H1 (cell line): ENCODE results near the gene EGLN3. TPM values are rescaled to one million over a fixed set of nuclear protein-coding genes. Genes with fewer than 3 reads are reported as not detected.

Experiments used
- CTCF ChIA-PET: fragments of 300-600 bp; sonication (Branson Sonifier 250); formaldehyde crosslinking; loops from one replicate; lab custom pipeline; 2021; ENCODE audit not compliant: partially characterized antibody; lab: Charles Lee
- POLR2A ChIA-PET: fragments of 300-600 bp; sonication (Branson Sonifier 250); formaldehyde crosslinking; loops from one replicate; lab custom pipeline; 2021; ENCODE audit warnings: inconsistent platforms; ENCODE audit not compliant: partially characterized antibody; lab: Charles Lee
- DNase-seq, 2 experiments: peaks; one replicate each; pipeline versions ENCODE4 v3.0.0 to v3.0.0-alpha.2; 2010 to 2022; ENCODE audit warnings: low spot score in 2 of 2, low read depth in 1 of 2, mixed read lengths in 1 of 2
- FAIRE-seq: peaks from 2 replicates; lab custom pipeline; 2011; peaks lifted over from hg19 to GRCh38; lab: Jason Lieb, UNC
- H2AFZ ChIP-seq: 2 replicates; pipeline ENCODE4 v1.8.1; 2012; ENCODE audit warnings: low read length, inconsistent platforms
- H2AK5ac ChIP-seq: 2 replicates; pipeline ENCODE4 v1.6.1; 2013; ENCODE audit warnings: low read depth, low read length
- H2BK120ac ChIP-seq: replicated peaks from 2 replicates; pipeline ENCODE3; 2013; ENCODE audit warnings: low read depth, low read length, inconsistent platforms
- H2BK12ac ChIP-seq: 2 replicates; pipeline ENCODE4 v1.6.1; 2013; ENCODE audit warnings: low read depth, low read length
- H2BK15ac ChIP-seq: 2 replicates; pipeline ENCODE4 v1.6.1; 2013; ENCODE audit warnings: low read length
- H2BK20ac ChIP-seq: 2 replicates; pipeline ENCODE4 v1.6.1; 2013; ENCODE audit warnings: low read length
- H2BK5ac ChIP-seq: 2 replicates; pipeline ENCODE4 v1.6.1; 2013; ENCODE audit warnings: low read depth, low read length
- H3K14ac ChIP-seq: 2 replicates; pipeline ENCODE4 v1.6.1; 2013; ENCODE audit warnings: inconsistent platforms; ENCODE audit not compliant: insufficient read length
- H3K18ac ChIP-seq: 2 replicates; pipeline ENCODE4 v1.6.1; 2013; ENCODE audit warnings: low read length; ENCODE audit errors: extremely low read depth
- H3K23ac ChIP-seq: 2 replicates; pipeline ENCODE4 v1.6.1; 2013; ENCODE audit warnings: inconsistent platforms; ENCODE audit not compliant: insufficient read length
- H3K23me2 ChIP-seq: 2 replicates; pipeline ENCODE4 v1.6.1; 2013; ENCODE audit warnings: low read depth, low read length
- H3K27ac ChIP-seq: 2 replicates; pipeline ENCODE4 v1.6.1; 2011; ENCODE audit warnings: low read depth, low read length, inconsistent platforms
- H3K27me3 ChIP-seq, 4 experiments: replicated peaks in 1 of 4; 1 replicate in 1 of 4; 2 replicates in 3 of 4; pipeline versions ENCODE4 v1.6.1 to v1.8.1; 2011 to 2013; ENCODE audit warnings: low read length in 3 of 4, mild to moderate bottlenecking in 3 of 4, inconsistent platforms in 2 of 4, mixed read lengths in 2 of 4, moderate library complexity in 1 of 4; ENCODE audit not compliant: control insufficient read depth in 3 of 4, insufficient read depth in 3 of 4; ENCODE audit errors: extremely low read depth in 1 of 4
- H3K36me3 ChIP-seq, 4 experiments: 2 replicates each; pipeline versions ENCODE4 v1.6.1 to v1.8.1; 2011 to 2013; ENCODE audit warnings: mild to moderate bottlenecking in 4 of 4, low read length in 3 of 4, moderate library complexity in 2 of 4, control low read depth in 1 of 4, inconsistent platforms in 1 of 4; ENCODE audit not compliant: insufficient read depth in 4 of 4, control insufficient read depth in 2 of 4
- H3K4ac ChIP-seq: replicated peaks from 2 replicates; pipeline ENCODE3; 2013; ENCODE audit warnings: low read length, low read depth, mixed read lengths, inconsistent platforms; ENCODE audit not compliant: insufficient read length
- H3K4me1 ChIP-seq, 4 experiments: replicated peaks in 1 of 4; 1 replicate in 1 of 4; 2 replicates in 3 of 4; pipeline versions ENCODE4 v1.6.1 to v1.8.1; 2011 to 2013; ENCODE audit warnings: low read length in 3 of 4, inconsistent platforms in 2 of 4, mixed read lengths in 1 of 4; ENCODE audit not compliant: insufficient read depth in 4 of 4, control insufficient read depth in 3 of 4
- H3K4me2 ChIP-seq, 2 experiments: 2 replicates each; pipeline versions ENCODE4 v1.6.1 to v1.8.1; 2011 to 2013; ENCODE audit warnings: low read depth in 2 of 2, low read length in 2 of 2, control low read depth in 1 of 2, inconsistent platforms in 1 of 2, mild to moderate bottlenecking in 1 of 2; ENCODE audit not compliant: insufficient read depth in 1 of 2
- H3K4me3 ChIP-seq, 4 experiments: fragments of 200-600, 300-600 bp in 1 of 4; sonication (generic), shearing (Covaris generic), sonication (Bioruptor Twin) in 1 of 4; 2 replicates each; pipeline versions ENCODE4 v1.5.1 to v1.8.1; 2011 to 2016; ENCODE audit warnings: low read length in 4 of 4, low read depth in 3 of 4, control low read depth in 2 of 4, inconsistent platforms in 2 of 4, mild to moderate bottlenecking in 2 of 4, mixed read lengths in 1 of 4, moderate library complexity in 1 of 4; ENCODE audit not compliant: insufficient read depth in 2 of 4; ENCODE audit errors: extremely low read depth in 1 of 4
- H3K56ac ChIP-seq: replicated peaks from 2 replicates; pipeline ENCODE3; 2013; ENCODE audit warnings: low read depth, mild to moderate bottlenecking, mixed read lengths, low read length, inconsistent platforms; ENCODE audit not compliant: insufficient read length
- H3K79me1 ChIP-seq: 2 replicates; pipeline ENCODE4 v1.6.1; 2013; ENCODE audit warnings: low read depth, low read length, control low read depth
- H3K79me2 ChIP-seq, 2 experiments: 2 replicates each; pipeline versions ENCODE4 v1.6.1 to v1.8.1; 2012 to 2013; ENCODE audit warnings: low read length in 2 of 2, mild to moderate bottlenecking in 2 of 2, inconsistent platforms in 1 of 2; ENCODE audit not compliant: insufficient read depth in 2 of 2, control insufficient read depth in 1 of 2
- H3K9ac ChIP-seq, 4 experiments: replicated peaks in 1 of 4; 1 replicate in 1 of 4; 2 replicates in 3 of 4; pipeline versions ENCODE4 v1.6.1 to v1.8.1; 2011 to 2013; ENCODE audit warnings: low read depth in 3 of 4, low read length in 3 of 4, control low read depth in 2 of 4, mild to moderate bottlenecking in 2 of 4, moderate library complexity in 2 of 4, inconsistent platforms in 1 of 4; ENCODE audit errors: extremely low read depth in 1 of 4
- H3K9me3 ChIP-seq, 2 experiments: 2 replicates each; pipeline versions ENCODE4 v1.6.1 to v1.8.1; 2012 to 2013; ENCODE audit warnings: mild to moderate bottlenecking in 2 of 2, moderate library complexity in 2 of 2, control low read depth in 1 of 2, inconsistent platforms in 1 of 2, low read depth in 1 of 2, low read length in 1 of 2, mixed read lengths in 1 of 2; ENCODE audit not compliant: insufficient read depth in 2 of 2
- H4K20me1 ChIP-seq, 2 experiments: replicated peaks in 1 of 2; 2 replicates each; pipeline versions ENCODE3 to v1.8.1; 2011 to 2013; ENCODE audit warnings: inconsistent platforms in 2 of 2, low read length in 2 of 2, mild to moderate bottlenecking in 1 of 2; ENCODE audit not compliant: insufficient read depth in 2 of 2, control insufficient read depth in 1 of 2
- H4K5ac ChIP-seq: 2 replicates; pipeline ENCODE4 v1.6.1; 2013; ENCODE audit warnings: low read length, low read depth, mixed read lengths, inconsistent platforms; ENCODE audit not compliant: insufficient read length
- H4K8ac ChIP-seq: 2 replicates; pipeline ENCODE4 v1.8.0; 2013; ENCODE audit warnings: mild to moderate bottlenecking, moderate library complexity, low read length, inconsistent platforms; ENCODE audit not compliant: insufficient read depth; ENCODE audit errors: extremely low read depth
- H4K91ac ChIP-seq: replicated peaks from 2 replicates; pipeline ENCODE3; 2013; ENCODE audit warnings: low read length, mixed read lengths, inconsistent platforms; ENCODE audit not compliant: insufficient read length
- SP4 ChIP-seq: IDR thresholded peaks from 2 replicates; pipeline ENCODE4 v1.6.1; 2012; ENCODE audit warnings: low read length, inconsistent platforms
- TEAD4 ChIP-seq: IDR thresholded peaks from 2 replicates; pipeline ENCODE4 v1.6.1; 2012; ENCODE audit warnings: low read depth, low read length, inconsistent platforms, mixed read lengths
- WGBS, 2 experiments: shearing (Covaris generic) in 1 of 2; methylation state at CpG; one replicate each; pipeline versions ENCODE4 v1.1.6 to v1.1.7; 2013 to 2015; ENCODE audit warnings: low lambda C conversion rate in 2 of 2, mixed read lengths in 2 of 2, inconsistent platforms in 1 of 2, low coverage in 1 of 2, missing lambda C conversion rate in 1 of 2; ENCODE audit not compliant: insufficient replicate concordance in 2 of 2, insufficient coverage in 1 of 2, insufficient read length in 1 of 2; ENCODE audit errors: extremely low coverage in 1 of 2, missing lambda C conversion rate in 1 of 2; 5-methylcytosine and 5-hydroxymethylcytosine counted together
- polyA plus RNA-seq, 7 experiments: library from polyadenylated mRNA; depleted of rRNA in 3 of 7; stranded (reverse) in 5 of 7; unstranded in 2 of 7; fragments of >200 nt in 5 of 7; fragments of 200-250 nt in 2 of 7; gene quantifications; 1 replicate in 5 of 7; 2 replicates in 1 of 7; 4 replicates in 1 of 7; pipeline versions ENCODE4 v1.2.1 to v1.2.3, GENCODE V29; 2011 to 2013; ENCODE audit warnings: missing spikeins in 2 of 7, mixed read lengths in 2 of 7
- total RNA-seq: library from RNA; stranded (reverse); fragmentation: NEBNext Ultra II Directional; extraction: Animal tissue kit (Norgen Biotek cat#: 25700); gene quantifications from 2 replicates; pipeline ENCODE4 v1.2.1, GENCODE V29; 2021

Gene EGLN3
- total and polyA plus RNA-seq, 2 of the 8 experiments (the other 6 are each of a cell fraction or from before 2014, with no cell fraction given): 10.6 to 27.3 TPM

- no peak overlapping the region for H2AK5ac ChIP-seq
- H3K36me3 ChIP-seq: peaks cover 2 to 20% (median 8%) of the 10 kb centered on the region in 4 experiments; a peak in 5 of 8 replicates
- H2BK20ac ChIP-seq: no peak overlapping the region
- no peak overlapping the region for H4K91ac ChIP-seq
- no peaks in the 10 kb centered on the region for H3K23me2 ChIP-seq
- H2AFZ ChIP-seq: no peak overlapping the region
- peaks cover 5% of the 10 kb centered on the region; the same call in 1 of the 2 replicates for H3K79me1 ChIP-seq
- no peak overlapping the region for H2BK12ac ChIP-seq
- CTCF ChIA-PET: interaction anchor here (1.1 to 2.0 kb wide), 6 partner anchors 9 to 166 kb away, joined by 4 to 7 read pairs (median 4); no protein-coding TSS in a partner anchor
- H4K5ac ChIP-seq: no peak overlapping the region
- no peak for FAIRE-seq
- H2BK120ac ChIP-seq: no peak overlapping the region
- POLR2A ChIA-PET: interaction anchor here (1.1 to 1.6 kb wide), 3 partner anchors 11 to 19 kb away, joined by 3 to 5 read pairs (median 3); partner anchors contain the start of gene EGLN3
- peaks cover 0 to 67% of the 10 kb centered on the region in 2 experiments; a peak in 3 of 4 replicates for H3K79me2 ChIP-seq
- H3K4me1 ChIP-seq: peaks cover 17 to 36% (median 28%) of the 10 kb centered on the region in 4 experiments
- no peak for DNase-seq
- TF ChIP-seq SP4 (no peak), TEAD4 (0 out of 2 replicates have a peak, but pooled peaks have one; percentile 5)
- TF ChIP-seq, all 59 proteins: peak for 1
- Histone ChIP-seq H3K27ac (no peak overlapping the region), H3K27me3 (no peaks in the 10 kb centered on the region), H4K8ac (no peak overlapping the region), H3K4me2 (peak overlapping the region in 1 of 2 experiments; percentile 7; a peak in 2 of 4 replicates), H3K23ac (no peak overlapping the region), H3K14ac (no peak overlapping the region), H4K20me1 (peaks cover 0 to 5% of the 10 kb centered on the region in 2 experiments), H3K18ac (no peak overlapping the region), H3K9me3 (no peaks in the 10 kb centered on the region), H3K56ac (no peak overlapping the region), H3K4ac (no peak overlapping the region), H3K9ac (peak overlapping the region in 1 of 4 experiments; percentile 8; a peak in 1 of 7 replicates), H3K4me3 (0 out of 8 replicates have a peak overlapping the region, but pooled peaks of 1 of the 4 experiments have one; percentile 6), H2BK5ac (no peak overlapping the region), H2BK15ac (no peak overlapping the region)
- 80% methylated on average over 4 of the region's 4 CpGs; no CpG with 5 or more reads in 1 of the 2 experiments for WGBS, 2 experiments
Measured at GRCh38 chr14:33932576-33933345, 18.1 kb downstream of the EGLN3 start.
